SK-N-SH (cell line): Measurements from ENCODE around the gene CD83.

Experiments used
- CTCF ChIP-seq: fragments of 200-600 bp; sonication (generic); IDR thresholded peaks from 2 replicates; pipeline ENCODE4 v1.6.1; 2017; ENCODE audit warnings: antibody characterized with exemption, mild to moderate bottlenecking, moderate library complexity
- EP300 ChIP-seq, 2 experiments: IDR thresholded peaks; 2 replicates each; pipeline versions ENCODE4 v1.4.0 to v1.6.1; 2012; ENCODE audit warnings: borderline replicate concordance in 1 of 2, low read depth in 1 of 2, low read length in 1 of 2
- EZH2phosphoT487 ChIP-seq: fragments of 200-600 bp; sonication (generic); IDR thresholded peaks from 2 replicates; pipeline ENCODE4 v1.6.1; 2017; ENCODE audit warnings: low read depth, mixed run types, mild to moderate bottlenecking, antibody characterized with exemption, moderate library complexity, borderline replicate concordance
- IRF3 ChIP-seq: fragments of 150-350 bp; IDR thresholded peaks from 2 replicates; pipeline ENCODE4 v1.6.1; 2016; ENCODE audit warnings: mild to moderate bottlenecking, low read depth, low read length
- JUND ChIP-seq: IDR thresholded peaks from 2 replicates; pipeline ENCODE4 v1.4.0; 2012
- MXI1 ChIP-seq: IDR thresholded peaks from 2 replicates; pipeline ENCODE4 v1.6.1; 2012; ENCODE audit warnings: mild to moderate bottlenecking, low read depth, low read length, improper control_type of control experiment
- POLR2AphosphoS5 ChIP-seq: IDR thresholded peaks from 2 replicates; pipeline ENCODE4 v1.6.1; 2012; ENCODE audit warnings: low read depth, low read length
- RFX5 ChIP-seq: IDR thresholded peaks from 2 replicates; pipeline ENCODE4 v1.6.1; 2012; ENCODE audit warnings: mild to moderate bottlenecking, improper control_type of control experiment, low read length
- SMC3 ChIP-seq: IDR thresholded peaks from 2 replicates; pipeline ENCODE4 v1.6.1; 2012; ENCODE audit warnings: low read depth, low read length, improper control_type of control experiment
- TCF12 ChIP-seq: IDR thresholded peaks from 2 replicates; pipeline ENCODE4 v1.4.0; 2012
- TEAD4 ChIP-seq: IDR thresholded peaks from 2 replicates; pipeline ENCODE4 v1.4.0; 2012; ENCODE audit warnings: mild to moderate bottlenecking, borderline replicate concordance; ENCODE audit not compliant: insufficient read depth
- USF1 ChIP-seq: IDR thresholded peaks from 2 replicates; pipeline ENCODE4 v1.4.0; 2012; ENCODE audit warnings: low read depth, borderline replicate concordance
- USF2 ChIP-seq: fragments of 150-350 bp; IDR thresholded peaks from 2 replicates; pipeline ENCODE4 v1.6.1; 2017; ENCODE audit warnings: antibody characterized with exemption, low read length, low read depth, borderline replicate concordance
- YY1 ChIP-seq: IDR thresholded peaks from 2 replicates; pipeline ENCODE4 v1.4.0; 2012; ENCODE audit warnings: low read depth, mild to moderate bottlenecking

GRCh38 chr6:14075095-14075503, 42.5 kb upstream of the CD83 start:
- no peak for TF ChIP-seq EP300 (IDR thresholded peaks at IDR 0.05; ENCODE audit: borderline replicate concordance in 1 of 2, low read depth in 1 of 2, low read length in 1 of 2)
- TF ChIP-seq CTCF = no peak
- TF ChIP-seq YY1 = no peak
- TF ChIP-seq USF2 = no peak
- no peak for TF ChIP-seq SMC3
- no peak for TF ChIP-seq EZH2phosphoT487
- no peak for TF ChIP-seq MXI1
- TF ChIP-seq TEAD4 = no peak
- TF ChIP-seq TCF12 = peak; percentile 57; the same call in 1 of the 2 replicates
- TF ChIP-seq JUND = no peak
- TF ChIP-seq POLR2AphosphoS5 = no peak
- TF ChIP-seq IRF3 = no peak
- TF ChIP-seq RFX5 = no peak
- TF ChIP-seq USF1 = no peak
